ENCODE data around the gene GRIP1.

The GRIP1 gene

GRCh38 chr12:66533767-66534166 lies 145.1 kb downstream of the GRIP1 start:
- H3K36me3 Mint-ChIP-seq (ENCODE audit: low read depth), result peaks cover 13% of the 10 kb centered on the region
- H3K4me1 Mint-ChIP-seq, result peaks cover 8% of the 10 kb centered on the region
- no peak for TF ChIP-seq CTCF (IDR thresholded peaks at IDR 0.05; ENCODE audit: unreplicated experiment in 3 of 3)
- peaks cover 4% of the 10 kb centered on the region for H3K9me3 Mint-ChIP-seq
- no peaks in the 10 kb centered on the region for H3K27me3 Mint-ChIP-seq (ENCODE audit: low read depth)
- H3K4me3 Mint-ChIP-seq, result no peak overlapping the region
- no peak overlapping the region for H3K27ac Mint-ChIP-seq

GRCh38 chr12:66531766-66532165 lies 147.1 kb downstream of the GRIP1 start:
- H3K27ac Mint-ChIP-seq, result no peak overlapping the region
- no peak overlapping the region for H3K4me3 Mint-ChIP-seq
- peaks cover 8% of the 10 kb centered on the region for H3K4me1 Mint-ChIP-seq
- H3K9me3 Mint-ChIP-seq, result peaks cover 13% of the 10 kb centered on the region
- no peaks in the 10 kb centered on the region for H3K27me3 Mint-ChIP-seq (ENCODE audit: low read depth)
- TF ChIP-seq CTCF (IDR thresholded peaks at IDR 0.05; ENCODE audit: unreplicated experiment in 3 of 3), result no peak
- peaks cover 25% of the 10 kb centered on the region for H3K36me3 Mint-ChIP-seq (ENCODE audit: low read depth)

GRCh38 chr12:66529934-66530333 lies 148.9 kb downstream of the GRIP1 start:
- Mint-ChIP-seq H3K27me3 (ENCODE audit: low read depth) (no peaks in the 10 kb centered on the region), H3K4me1 (peaks cover 8% of the 10 kb centered on the region), H3K27ac (no peak overlapping the region), H3K4me3 (no peak overlapping the region), H3K36me3 (ENCODE audit: low read depth) (peaks cover 25% of the 10 kb centered on the region), H3K9me3 (peaks cover 13% of the 10 kb centered on the region)
- no peak for TF ChIP-seq CTCF (IDR thresholded peaks at IDR 0.05; ENCODE audit: unreplicated experiment in 3 of 3)

GRCh38 chr12:66516561-66516960 lies 162.3 kb downstream of the GRIP1 start:
- Mint-ChIP-seq H3K27me3 (ENCODE audit: low read depth) (no peaks in the 10 kb centered on the region), H3K4me3 (no peak overlapping the region), H3K4me1 (no peaks in the 10 kb centered on the region), H3K36me3 (ENCODE audit: low read depth) (peaks cover 22% of the 10 kb centered on the region), H3K27ac (no peak overlapping the region), H3K9me3 (peaks cover 8% of the 10 kb centered on the region)
- TF ChIP-seq CTCF (IDR thresholded peaks at IDR 0.05; ENCODE audit: unreplicated experiment in 3 of 3), result no peak

- H3K9me3 Mint-ChIP-seq, result peaks cover 8% of the 10 kb centered on the region
- H3K4me1 Mint-ChIP-seq, result no peaks in the 10 kb centered on the region
- H3K27me3 Mint-ChIP-seq (ENCODE audit: low read depth), result no peaks in the 10 kb centered on the region
- H3K36me3 Mint-ChIP-seq (ENCODE audit: low read depth), result peaks cover 22% of the 10 kb centered on the region
- no peak for TF ChIP-seq CTCF (IDR thresholded peaks at IDR 0.05; ENCODE audit: unreplicated experiment in 3 of 3)
- H3K4me3 Mint-ChIP-seq, result no peak overlapping the region
- H3K27ac Mint-ChIP-seq, result no peak overlapping the region
Observed at GRCh38 chr12:66516133-66516532, 162.7 kb downstream of the GRIP1 start.

- peaks cover 9% of the 10 kb centered on the region for H3K9me3 Mint-ChIP-seq
- H3K27me3 Mint-ChIP-seq (ENCODE audit: low read depth), result no peaks in the 10 kb centered on the region
- no peak overlapping the region for H3K27ac Mint-ChIP-seq
- no peak for TF ChIP-seq CTCF (IDR thresholded peaks at IDR 0.05; ENCODE audit: unreplicated experiment in 3 of 3)
- H3K4me1 Mint-ChIP-seq, result no peaks in the 10 kb centered on the region
- peaks cover 21% of the 10 kb centered on the region for H3K36me3 Mint-ChIP-seq (ENCODE audit: low read depth)
- no peak overlapping the region for H3K4me3 Mint-ChIP-seq
Observed at GRCh38 chr12:66514581-66514980, 164.3 kb downstream of the GRIP1 start.

All from nephron (organoid).